Activated gamma-delta T cell treated with anti-CD3 and anti-CD28 coated beads, Interleukin-2, amount 50 U/mL, for 16 hours (primary cell): ENCODE measurements around the gene PTGES3L.
"Not testable (repeated sequence)": the region's sequence is repeated elsewhere in the genome, so short reads cannot be mapped to it uniquely, and the experiment has no call there.

Experiments used
- DNase-seq: peaks from one replicate; pipeline ENCODE4 v3.0.0-alpha.2; 2020; ENCODE audit warnings: low read depth

Gene PTGES3L

GRCh38 chr17:42919522-42920077, 60.3 kb downstream of the PTGES3L start:
- DNase-seq: not testable (repeated sequence)

DNA sequence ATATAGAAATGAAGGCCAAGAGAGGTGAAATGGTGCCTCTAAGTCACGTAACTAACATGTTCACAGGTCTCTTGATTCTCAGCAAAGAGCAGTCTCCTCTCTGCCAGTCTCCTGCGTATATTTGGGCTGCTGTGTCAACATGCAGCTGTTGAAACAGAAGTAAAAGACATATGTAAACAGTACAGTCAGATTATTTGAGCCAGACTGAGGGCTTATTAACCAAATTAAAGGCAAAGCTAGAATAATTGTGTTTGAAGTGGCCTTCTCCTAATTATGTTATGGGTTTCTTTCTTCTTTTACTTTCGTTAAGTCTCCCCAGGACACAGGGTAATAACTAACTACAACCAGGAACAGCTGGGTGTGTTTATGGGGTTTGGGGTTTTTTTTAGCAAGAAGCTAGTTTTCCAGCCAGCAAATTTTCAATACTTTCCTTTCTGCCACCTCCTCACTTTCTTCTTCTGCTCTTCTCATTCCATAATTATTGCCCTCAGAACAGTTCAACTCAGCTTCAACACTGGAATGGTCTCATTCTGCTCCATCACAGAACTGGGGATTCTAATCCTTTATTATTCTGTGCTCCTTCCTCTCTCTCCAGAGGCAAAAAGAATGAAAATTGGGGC, 60.9 kb downstream of the PTGES3L start:
- DNase-seq: no peak
